IMR-90 (cell line): Measurements from ENCODE around the gene CDHR2. TPM values are rescaled to one million over a fixed set of nuclear protein-coding genes. Genes with fewer than 3 reads are reported as not detected.

Experiments used
- ATAC-seq: fragments of 200-7000 bp; cut with Tn5 transposase; 2 replicates; pipeline ENCODE4 v1.9.1; 2020; ENCODE audit warnings: low read depth, mild to moderate bottlenecking, moderate library complexity
- BruUV-seq: library from RNA; stranded (reverse); fragments of 400-500 nt; replicated peaks from 2 replicates; lab custom pipeline; 2021; lab: Mats Ljungman, UMichigan
- CTCF ChIA-PET: fragments of 300-600 bp; formaldehyde crosslinking; extraction: SDS; loops from one replicate; lab custom pipeline; 2021; ENCODE audit warnings: antibody characterized with exemption; lab: Yijun Ruan, JAX
- POLR2A ChIA-PET: fragments of 300-600 bp; sonication (Branson Sonifier 250); formaldehyde crosslinking; loops from one replicate; lab custom pipeline; 2022; ENCODE audit warnings: antibody characterized with exemption; ENCODE audit not compliant: unreplicated experiment; lab: Charles Lee
- DNase-seq: peaks from one replicate; pipeline ENCODE4 v3.0.0; 2013
- H2AFZ ChIP-seq: replicated peaks from 2 replicates; pipeline ENCODE3; 2013; ENCODE audit warnings: low read length, mild to moderate bottlenecking; ENCODE audit not compliant: poor library complexity
- H2AK5ac ChIP-seq: 2 replicates; pipeline ENCODE4 v1.6.1; 2013; ENCODE audit warnings: low read depth, low read length, inconsistent platforms
- H2AK9ac ChIP-seq: replicated peaks from 2 replicates; pipeline ENCODE3; 2013; ENCODE audit warnings: mild to moderate bottlenecking, low read depth, low read length, moderate library complexity; ENCODE audit not compliant: poor library complexity
- H2BK120ac ChIP-seq: 2 replicates; pipeline ENCODE4 v1.6.1; 2013; ENCODE audit warnings: low read depth, low read length, inconsistent platforms
- H2BK15ac ChIP-seq: 3 replicates; pipeline ENCODE4 v1.6.1; 2013; ENCODE audit warnings: low read depth, low read length, inconsistent platforms
- H2BK20ac ChIP-seq: 2 replicates; pipeline ENCODE4 v1.6.1; 2013; ENCODE audit warnings: low read depth, mild to moderate bottlenecking, inconsistent platforms, low read length, moderate library complexity
- H2BK5ac ChIP-seq: 2 replicates; pipeline ENCODE4 v1.6.1; 2013; ENCODE audit warnings: mild to moderate bottlenecking, low read depth, low read length, inconsistent platforms; ENCODE audit not compliant: poor library complexity, severe bottlenecking
- H3K14ac ChIP-seq: replicated peaks from 2 replicates; pipeline ENCODE4 v1.6.1; 2013; ENCODE audit warnings: low read depth, low read length, inconsistent platforms
- H3K18ac ChIP-seq: 2 replicates; pipeline ENCODE4 v1.6.1; 2013; ENCODE audit warnings: low read depth, low read length, control low read depth
- H3K23ac ChIP-seq: 2 replicates; pipeline ENCODE4 v1.6.1; 2013; ENCODE audit warnings: low read depth, low read length, inconsistent platforms
- H3K27ac ChIP-seq: 2 replicates; pipeline ENCODE4 v1.5.1; 2013; ENCODE audit warnings: mild to moderate bottlenecking, control low read depth, low read length; ENCODE audit not compliant: insufficient read depth
- H3K27me3 ChIP-seq: 2 replicates; pipeline ENCODE4 v1.6.1; 2013; ENCODE audit warnings: low read length; ENCODE audit not compliant: control insufficient read depth, insufficient read depth
- H3K36me3 ChIP-seq: 2 replicates; pipeline ENCODE4 v1.6.1; 2013; ENCODE audit warnings: low read length, mixed read lengths; ENCODE audit not compliant: control insufficient read depth, insufficient read depth
- H3K4ac ChIP-seq: 2 replicates; pipeline ENCODE4 v1.6.1; 2013; ENCODE audit warnings: low read depth, low read length, inconsistent platforms
- H3K4me1 ChIP-seq: 2 replicates; pipeline ENCODE4 v1.6.1; 2013; ENCODE audit warnings: low read length, mixed read lengths; ENCODE audit not compliant: control insufficient read depth, insufficient read depth
- H3K4me2 ChIP-seq: 2 replicates; pipeline ENCODE4 v1.6.1; 2013; ENCODE audit warnings: low read depth, mild to moderate bottlenecking, control low read depth, low read length, moderate library complexity
- H3K4me3 ChIP-seq: 2 replicates; pipeline ENCODE4 v1.5.1; 2013; ENCODE audit warnings: low read depth, mild to moderate bottlenecking, control low read depth, low read length, moderate library complexity; ENCODE audit not compliant: insufficient read depth
- H3K56ac ChIP-seq: 2 replicates; pipeline ENCODE4 v1.6.1; 2013; ENCODE audit warnings: low read length, inconsistent platforms; ENCODE audit not compliant: insufficient read depth; ENCODE audit errors: extremely low read depth
- H3K79me1 ChIP-seq, 2 experiments: 2 replicates each; pipeline ENCODE4 v1.6.1; 2013; ENCODE audit warnings: low read length in 2 of 2, inconsistent platforms in 1 of 2, low read depth in 1 of 2
- H3K9ac ChIP-seq: 2 replicates; pipeline ENCODE4 v1.6.1; 2013; ENCODE audit warnings: low read depth, low read length, control low read depth
- H3K9me1 ChIP-seq: 2 replicates; pipeline ENCODE4 v1.6.1; 2013; ENCODE audit warnings: low read length, inconsistent platforms; ENCODE audit not compliant: insufficient read depth
- H3K9me3 ChIP-seq: 2 replicates; pipeline ENCODE4 v1.6.1; 2013; ENCODE audit warnings: low read length; ENCODE audit not compliant: control insufficient read depth, insufficient read depth
- H4K20me1 ChIP-seq: 2 replicates; pipeline ENCODE4 v1.6.1; 2013; ENCODE audit warnings: low read length, inconsistent platforms; ENCODE audit not compliant: insufficient read depth
- H4K5ac ChIP-seq: 2 replicates; pipeline ENCODE4 v1.6.1; 2013; ENCODE audit warnings: mild to moderate bottlenecking, low read depth, low read length, control low read depth
- H4K8ac ChIP-seq, 2 experiments: 2 replicates each; pipeline ENCODE4 v1.6.1; 2013; ENCODE audit warnings: low read depth in 2 of 2, low read length in 2 of 2, control low read depth in 1 of 2, inconsistent platforms in 1 of 2
- H4K91ac ChIP-seq: 2 replicates; pipeline ENCODE4 v1.6.1; 2013; ENCODE audit warnings: low read depth, low read length, inconsistent platforms; ENCODE audit not compliant: insufficient read depth
- CHD1 ChIP-seq: IDR thresholded peaks from 2 replicates; pipeline ENCODE4 v1.6.1; 2012; ENCODE audit warnings: low read depth, low read length, improper control_type of control experiment
- MAZ ChIP-seq: IDR thresholded peaks from 2 replicates; pipeline ENCODE4 v1.6.1; 2012; ENCODE audit warnings: low read depth, mild to moderate bottlenecking, low read length, improper control_type of control experiment, moderate library complexity, borderline replicate concordance
- MXI1 ChIP-seq: IDR thresholded peaks from 2 replicates; pipeline ENCODE4 v1.6.1; 2012; ENCODE audit warnings: low read depth, mild to moderate bottlenecking, low read length, moderate library complexity, borderline replicate concordance
- NFE2L2 ChIP-seq: fragments of 150-350 bp; IDR thresholded peaks from 2 replicates; pipeline ENCODE4 v1.6.1; 2016; ENCODE audit warnings: low read depth, mild to moderate bottlenecking, low read length
- POLR2A ChIP-seq: IDR thresholded peaks from 2 replicates; pipeline ENCODE4 v1.6.1; 2012; ENCODE audit warnings: mild to moderate bottlenecking, low read depth, low read length
- WGBS, 2 experiments: methylation state at CpG; one replicate each; pipeline versions ENCODE4 v1.1.5 to v1.1.7; 2013; ENCODE audit warnings: missing lambda C conversion rate in 2 of 2; ENCODE audit not compliant: insufficient read length in 1 of 2; ENCODE audit errors: extremely low coverage in 2 of 2; 5-methylcytosine and 5-hydroxymethylcytosine counted together
- dilution Hi-C: fragments of 300-500 bp; cut with HindIII; formaldehyde crosslinking; loops from one replicate; pipeline ENCODE4 v1.14.3; 2018; ENCODE audit warnings: low sequenced_read_pairs; ENCODE audit not compliant: unreplicated experiment
- in situ Hi-C: fragments of 300-500 bp; cut with MboI; formaldehyde crosslinking; loops from 3 replicates; pipeline ENCODE4 v1.14.3; 2019; ENCODE audit warnings: low sequenced_read_pairs, inconsistent platforms, mixed read lengths
- intact Hi-C: fragments of 100-400 bp; cut with micrococcal nuclease; formaldehyde crosslinking; loops from 2 replicates; pipeline ENCODE4 v1.10.0; 2022
- polyA plus RNA-seq, 3 experiments: library from polyadenylated mRNA; depleted of rRNA; stranded (reverse); fragments of >200 nt; gene quantifications; 2 replicates each; pipeline ENCODE4 v1.2.3, GENCODE V29; 2012; ENCODE audit warnings: low replicate concordance in 1 of 3
- total RNA-seq: library from RNA; depleted of rRNA; stranded (reverse); fragments of >200 nt; gene quantifications from 2 replicates; pipeline ENCODE4 v1.2.3, GENCODE V29; 2012

CDHR2 gene
- total and polyA plus RNA-seq, 2 of the 4 experiments (the other 2 are of a cell fraction), result not detected

GRCh38 chr5:176561259-176561658 lies 12.1 kb downstream of the CDHR2 start:
- CTCF ChIA-PET, result interaction anchor here (0.5 kb wide), 1 partner anchor 147 kb away, joined by 4 read pairs; no protein-coding TSS in a partner anchor

More at GRCh38 chr5:176561259-176561658, 12.1 kb downstream of the CDHR2 start:
- intact Hi-C loops (no loop called here), in situ Hi-C loops (loop anchor here (25.0 kb wide), 1 partner anchor 824 kb away; no protein-coding TSS in a partner anchor), dilution Hi-C loops (no loop called here)
- Histone ChIP-seq H3K56ac (no peak overlapping the region), H3K23ac (no peak overlapping the region), H2BK20ac (no peak overlapping the region), H3K27me3 (peaks cover 21% of the 10 kb centered on the region), H3K4ac (no peak overlapping the region), H3K18ac (no peak overlapping the region), H3K9me3 (peaks cover 3% of the 10 kb centered on the region), H2BK120ac (no peak overlapping the region), H3K9me1 (no peaks in the 10 kb centered on the region), H3K4me1 (no peaks in the 10 kb centered on the region), H3K36me3 (no peaks in the 10 kb centered on the region), H2BK5ac (no peak overlapping the region), H2AK5ac (no peak overlapping the region), H4K91ac (no peak overlapping the region), H3K4me2 (no peak overlapping the region), H3K27ac (no peak overlapping the region), H2BK15ac (no peak overlapping the region), H2AFZ (peak overlapping the region; percentile 41), H3K14ac (no peak overlapping the region), H4K8ac (no peak overlapping the region), H4K20me1 (no peaks in the 10 kb centered on the region), H3K4me3 (no peak overlapping the region), H3K9ac (no peak overlapping the region), H3K79me1 (no peaks in the 10 kb centered on the region), H4K5ac (no peak overlapping the region), H2AK9ac (no peak overlapping the region)
- BruUV-seq, result no TSS peak
- no peak for ATAC-seq
- TF ChIP-seq POLR2A (no peak), NFE2L2 (no peak), MXI1 (no peak), CHD1 (no peak), MAZ (no peak)
- POLR2A ChIA-PET, result no interaction called here
- WGBS, 2 experiments, result 67% methylated on average over 1 of the region's 3 CpGs; no CpG with 5 or more reads in 1 of the 2 experiments
- no peak for DNase-seq
